Activated CD4-positive, alpha-beta T cell treated with anti-CD3 and anti-CD28 coated beads for 36 hours (primary cell): ENCODE results near the gene NELFA. TPM values are rescaled to one million over a fixed set of nuclear protein-coding genes. Genes with fewer than 3 reads are reported as not detected.

ENCODE experiments used
- ATAC-seq: fragments of 200-7000 bp; cut with Tn5 transposase; one replicate; pipeline ENCODE4 v1.10.0; 2021; ENCODE audit warnings: mild to moderate bottlenecking, moderate library complexity
- CTCF ChIA-PET: fragments of 350-600 bp; sonication (Branson Sonifier 250); formaldehyde crosslinking; loops from one replicate; lab custom pipeline; 2021; ENCODE audit warnings: antibody characterized with exemption; lab: Charles Lee
- POLR2A ChIA-PET: fragments of 350-600 bp; sonication (Branson Sonifier 250); formaldehyde crosslinking; loops from one replicate; lab custom pipeline; 2021; ENCODE audit warnings: antibody characterized with exemption, inconsistent platforms; lab: Charles Lee
- DNase-seq: peaks from one replicate; pipeline ENCODE4 v3.0.0-alpha.2; 2020
- H3K27ac Mint-ChIP-seq: one replicate; pipeline ENCODE4 v1.8.0; 2021; ENCODE audit warnings: mixed read lengths
- H3K27me3 Mint-ChIP-seq: one replicate; pipeline ENCODE4 v1.8.0; 2021; ENCODE audit warnings: mixed read lengths
- H3K36me3 Mint-ChIP-seq: one replicate; pipeline ENCODE4 v1.8.0; 2021; ENCODE audit warnings: low read depth, mixed read lengths
- H3K4me1 Mint-ChIP-seq: one replicate; pipeline ENCODE4 v1.8.0; 2021; ENCODE audit warnings: mixed read lengths
- H3K4me3 Mint-ChIP-seq: one replicate; pipeline ENCODE4 v1.8.0; 2021; ENCODE audit warnings: mild to moderate bottlenecking, moderate library complexity, mixed read lengths
- H3K9me3 Mint-ChIP-seq: one replicate; pipeline ENCODE4 v1.8.0; 2021; ENCODE audit warnings: low read depth, mixed read lengths
- intact Hi-C, 2 experiments: fragments of 100-400 bp; cut with DNase I in 1 of 2; cut with micrococcal nuclease in 1 of 2; formaldehyde crosslinking; loops; one replicate each; pipeline versions ENCODE4 v1.14.2 to v1.15.1; 2022 to 2024; cut with DNase I, micrococcal nuclease
- total RNA-seq, 2 experiments: library from RNA; stranded (reverse); gene quantifications; one replicate each; pipeline ENCODE4 v1.2.3, GENCODE V29; 2021

The NELFA gene
- total RNA-seq, 2 experiments from 2014 or later = 41.6 to 48.3 TPM

GRCh38 chr4:1956631-1957030 is 52.1 kb downstream of the NELFA start:
- ATAC-seq (no peak), DNase-seq (no peak)
- Mint-ChIP-seq H3K36me3 (peaks cover 81% of the 10 kb centered on the region), H3K27me3 (no peaks in the 10 kb centered on the region), H3K4me3 (no peak overlapping the region), H3K9me3 (no peaks in the 10 kb centered on the region), H3K4me1 (no peaks in the 10 kb centered on the region), H3K27ac (no peak overlapping the region)
- CTCF ChIA-PET = interaction anchor here (0.5 kb wide), 1 partner anchor 47 kb away, joined by 3 read pairs; no protein-coding TSS in a partner anchor
- POLR2A ChIA-PET = interaction anchor here (0.6 kb wide), 1 partner anchor 80 kb away, joined by 5 read pairs; no protein-coding TSS in a partner anchor
- intact Hi-C loops = no loop called here

DNA sequence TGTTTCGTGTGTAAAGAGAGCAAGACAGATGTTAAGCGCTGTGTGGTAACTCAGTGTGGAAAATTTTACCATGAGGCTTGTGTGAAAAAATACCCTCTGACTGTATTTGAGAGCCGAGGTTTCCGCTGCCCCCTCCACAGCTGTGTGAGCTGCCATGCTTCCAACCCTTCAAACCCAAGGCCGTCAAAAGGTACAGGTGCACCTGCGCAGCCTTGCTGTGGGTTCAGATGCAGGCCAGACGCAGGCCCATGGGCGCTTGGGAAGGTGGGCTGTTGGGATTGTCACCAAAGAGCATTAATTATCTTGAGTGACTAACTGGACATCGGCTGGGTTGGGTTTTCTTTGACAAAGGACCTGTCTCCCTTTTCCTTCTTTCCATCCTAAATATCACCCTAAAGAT is 55.4 kb downstream of the NELFA start:
- H3K27me3 Mint-ChIP-seq = no peaks in the 10 kb centered on the region
- H3K36me3 Mint-ChIP-seq = peaks cover 67% of the 10 kb centered on the region

GRCh38 chr4:1952719-1953118 is 56.1 kb downstream of the NELFA start:
- POLR2A ChIA-PET = no interaction called here
- peaks cover 64% of the 10 kb centered on the region for H3K36me3 Mint-ChIP-seq

More for the DNA sequence above, 55.4 kb downstream of the NELFA start:
- no peak for ATAC-seq
- POLR2A ChIA-PET = no interaction called here
- Mint-ChIP-seq H3K4me3 (no peak overlapping the region), H3K27ac (no peak overlapping the region), H3K4me1 (no peaks in the 10 kb centered on the region), H3K9me3 (no peaks in the 10 kb centered on the region)
- intact Hi-C loops = no loop called here
- no peak for DNase-seq
- CTCF ChIA-PET = interaction anchor here (0.7 kb wide), 1 partner anchor 315 kb away, joined by 6 read pairs; no protein-coding TSS in a partner anchor

GRCh38 chr4:1952058-1952700 is 56.6 kb downstream of the NELFA start:
- Mint-ChIP-seq H3K27ac (no peak overlapping the region), H3K4me3 (no peak overlapping the region), H3K36me3 (peaks cover 60% of the 10 kb centered on the region), H3K4me1 (no peaks in the 10 kb centered on the region), H3K27me3 (no peaks in the 10 kb centered on the region), H3K9me3 (no peaks in the 10 kb centered on the region)
- ATAC-seq (no peak), DNase-seq (no peak)
- POLR2A ChIA-PET = no interaction called here
- intact Hi-C loops = no loop called here
- CTCF ChIA-PET = no interaction called here

More at GRCh38 chr4:1952719-1953118, 56.1 kb downstream of the NELFA start:
- no peak overlapping the region for H3K4me3 Mint-ChIP-seq
- DNase-seq (no peak), ATAC-seq (no peak)
- no peaks in the 10 kb centered on the region for H3K9me3 Mint-ChIP-seq
- no peaks in the 10 kb centered on the region for H3K27me3 Mint-ChIP-seq
- CTCF ChIA-PET = no interaction called here
- no peaks in the 10 kb centered on the region for H3K4me1 Mint-ChIP-seq
- intact Hi-C loops = no loop called here
- H3K27ac Mint-ChIP-seq = no peak overlapping the region

DNA sequence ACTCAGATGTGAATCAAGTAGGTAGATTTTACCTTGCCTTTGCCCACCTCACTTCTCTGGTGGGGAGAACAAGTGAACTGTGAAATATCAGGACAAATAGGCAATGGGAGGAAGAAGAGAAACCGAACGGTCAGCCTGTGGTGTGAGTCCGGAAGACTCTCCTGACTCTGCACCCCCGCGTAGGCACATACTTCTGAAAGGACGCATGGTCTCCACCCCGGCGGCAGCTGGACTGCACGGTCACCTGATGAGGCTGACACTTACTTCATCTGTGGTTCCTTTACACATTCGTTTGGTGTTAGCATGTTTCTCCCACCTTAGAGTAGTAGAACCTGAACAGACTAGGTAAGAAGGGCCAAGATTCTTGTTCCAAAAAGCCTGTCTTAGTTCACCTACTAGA is 58.4 kb downstream of the NELFA start:
- H3K4me1 Mint-ChIP-seq = no peaks in the 10 kb centered on the region
- no peaks in the 10 kb centered on the region for H3K27me3 Mint-ChIP-seq
- ChIA-PET CTCF (no interaction called here), POLR2A (no interaction called here)
- no peak overlapping the region for H3K27ac Mint-ChIP-seq
- H3K36me3 Mint-ChIP-seq = peaks cover 48% of the 10 kb centered on the region
- no peak overlapping the region for H3K4me3 Mint-ChIP-seq
- no peaks in the 10 kb centered on the region for H3K9me3 Mint-ChIP-seq
- no peak for ATAC-seq
- no peak for DNase-seq
- intact Hi-C loops = no loop called here

DNA sequence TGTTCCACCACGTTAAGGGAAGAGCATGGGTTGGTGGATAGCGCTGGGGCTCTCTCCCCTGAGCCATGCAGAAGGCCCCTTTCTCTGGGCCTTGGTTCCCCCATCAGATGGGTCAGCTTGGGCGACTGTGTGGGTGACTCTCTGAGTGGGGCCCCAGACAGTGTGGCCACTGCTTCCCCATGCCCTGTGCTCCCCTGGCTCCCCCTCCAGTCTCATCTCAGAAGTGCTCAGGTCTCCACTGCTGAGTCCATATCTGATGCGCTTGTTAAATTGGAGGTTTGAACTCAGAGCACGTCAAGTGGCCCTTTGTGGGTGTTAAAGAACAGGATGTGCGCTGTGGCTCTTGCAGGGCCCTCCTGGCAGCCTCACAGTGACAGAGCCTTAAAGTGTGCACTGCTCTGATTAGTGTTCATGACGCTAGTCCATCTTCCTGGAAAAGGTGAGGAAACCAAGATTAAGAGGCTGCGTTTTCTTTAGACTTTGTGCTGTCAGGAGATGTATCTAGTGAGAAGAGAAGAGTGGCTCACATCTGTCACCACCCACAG is 59.8 kb downstream of the NELFA start:
- Mint-ChIP-seq H3K9me3 (no peaks in the 10 kb centered on the region), H3K4me3 (no peak overlapping the region), H3K27ac (no peak overlapping the region), H3K27me3 (no peaks in the 10 kb centered on the region), H3K36me3 (peaks cover 40% of the 10 kb centered on the region), H3K4me1 (no peaks in the 10 kb centered on the region)
- DNase-seq = no peak
- intact Hi-C loops = no loop called here
- CTCF ChIA-PET = interaction anchor here (0.7 kb wide), 1 partner anchor 8 kb away, joined by 3 read pairs; no protein-coding TSS in a partner anchor
- ATAC-seq = no peak
- POLR2A ChIA-PET = no interaction called here

- ChIA-PET POLR2A (no interaction called here), CTCF (interaction anchor here (0.7 kb wide), 1 partner anchor 8 kb away, joined by 3 read pairs; no protein-coding TSS in a partner anchor)
- DNase-seq (no peak), ATAC-seq (no peak)
- no peaks in the 10 kb centered on the region for H3K4me1 Mint-ChIP-seq
- no peak overlapping the region for H3K27ac Mint-ChIP-seq
- H3K27me3 Mint-ChIP-seq = no peaks in the 10 kb centered on the region
- no peaks in the 10 kb centered on the region for H3K9me3 Mint-ChIP-seq
- peaks cover 36% of the 10 kb centered on the region for H3K36me3 Mint-ChIP-seq
- no peak overlapping the region for H3K4me3 Mint-ChIP-seq
- intact Hi-C loops = no loop called here
Measured at GRCh38 chr4:1948232-1948631, 60.5 kb downstream of the NELFA start.

- no peaks in the 10 kb centered on the region for H3K27me3 Mint-ChIP-seq
- no peaks in the 10 kb centered on the region for H3K9me3 Mint-ChIP-seq
- CTCF ChIA-PET = interaction anchor here (0.7 to 1.2 kb wide), 3 partner anchors 8 to 13 kb away, joined by 3 read pairs; no protein-coding TSS in a partner anchor
- no peak for ATAC-seq
- POLR2A ChIA-PET = no interaction called here
- no peak for DNase-seq
- intact Hi-C loops = no loop called here
- no peak overlapping the region for H3K27ac Mint-ChIP-seq
- H3K4me3 Mint-ChIP-seq = no peak overlapping the region
- H3K4me1 Mint-ChIP-seq = no peaks in the 10 kb centered on the region
- H3K36me3 Mint-ChIP-seq = peaks cover 32% of the 10 kb centered on the region
Measured at GRCh38 chr4:1945912-1946311, 62.9 kb downstream of the NELFA start.

GRCh38 chr4:1945124-1945895 is 63.5 kb downstream of the NELFA start:
- no peaks in the 10 kb centered on the region for H3K27me3 Mint-ChIP-seq
- CTCF ChIA-PET = interaction anchor here (0.7 to 1.2 kb wide), 2 partner anchors 10 to 13 kb away, joined by 3 read pairs; no protein-coding TSS in a partner anchor
- POLR2A ChIA-PET = no interaction called here
- H3K4me3 Mint-ChIP-seq = no peak overlapping the region
- DNase-seq (no peak), ATAC-seq (no peak)
- no peak overlapping the region for H3K27ac Mint-ChIP-seq
- H3K4me1 Mint-ChIP-seq = no peaks in the 10 kb centered on the region
- intact Hi-C loops = no loop called here
- no peaks in the 10 kb centered on the region for H3K9me3 Mint-ChIP-seq
- peaks cover 34% of the 10 kb centered on the region for H3K36me3 Mint-ChIP-seq

- H3K36me3 Mint-ChIP-seq = peaks cover 36% of the 10 kb centered on the region
- no peak overlapping the region for H3K27ac Mint-ChIP-seq
- H3K4me1 Mint-ChIP-seq = no peaks in the 10 kb centered on the region
- no peaks in the 10 kb centered on the region for H3K27me3 Mint-ChIP-seq
- H3K9me3 Mint-ChIP-seq = no peaks in the 10 kb centered on the region
- intact Hi-C loops = no loop called here
- CTCF ChIA-PET = no interaction called here
- no peak overlapping the region for H3K4me3 Mint-ChIP-seq
- DNase-seq (no peak), ATAC-seq (no peak)
- POLR2A ChIA-PET = no interaction called here
Measured at GRCh38 chr4:1943928-1944327, 64.8 kb downstream of the NELFA start.

- no peak overlapping the region for H3K4me3 Mint-ChIP-seq
- CTCF ChIA-PET = interaction anchor here (0.6 to 0.7 kb wide), 2 partner anchors 8 to 9 kb away, joined by 3 read pairs; no protein-coding TSS in a partner anchor
- no peak for DNase-seq
- ATAC-seq = no peak
- H3K27ac Mint-ChIP-seq = no peak overlapping the region
- POLR2A ChIA-PET = no interaction called here
- peaks cover 47% of the 10 kb centered on the region for H3K36me3 Mint-ChIP-seq
- intact Hi-C loops = no loop called here
- no peaks in the 10 kb centered on the region for H3K9me3 Mint-ChIP-seq
- no peaks in the 10 kb centered on the region for H3K27me3 Mint-ChIP-seq
- no peaks in the 10 kb centered on the region for H3K4me1 Mint-ChIP-seq
Measured at GRCh38 chr4:1940566-1940965, 68.2 kb downstream of the NELFA start.
